ENCODE results near the gene EPM2A. TPM values are rescaled to one million over a fixed set of nuclear protein-coding genes. Genes with fewer than 3 reads are reported as not detected.

EPM2A gene
- total RNA-seq, 1 experiment from 2014 or later, result 2.5 TPM

DNA sequence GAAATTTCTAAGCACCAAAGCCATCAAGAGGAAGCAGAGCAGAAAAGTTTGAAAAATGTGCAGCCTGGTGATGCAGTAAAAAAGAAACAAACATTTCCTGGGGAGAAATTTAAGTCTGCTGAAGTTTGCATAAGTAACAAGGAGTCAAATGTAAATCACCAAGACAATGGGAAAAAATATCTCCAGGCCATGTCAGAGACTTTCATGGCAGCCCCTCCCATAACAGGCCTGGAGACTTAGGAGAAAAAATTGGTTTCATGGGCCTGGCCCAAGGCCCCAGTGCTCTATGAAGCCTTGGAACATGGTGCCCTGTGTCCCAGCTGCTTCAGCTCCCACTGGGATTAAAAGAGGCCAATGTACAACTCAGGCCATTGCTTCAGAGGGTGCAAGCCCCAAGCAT is 30.1 kb upstream of the EPM2A start:
- no peak for DNase-seq
- no peaks in the 10 kb centered on the region for H3K27me3 Mint-ChIP-seq (ENCODE audit: unreplicated experiment)
- TF ChIP-seq, protein P1, sequence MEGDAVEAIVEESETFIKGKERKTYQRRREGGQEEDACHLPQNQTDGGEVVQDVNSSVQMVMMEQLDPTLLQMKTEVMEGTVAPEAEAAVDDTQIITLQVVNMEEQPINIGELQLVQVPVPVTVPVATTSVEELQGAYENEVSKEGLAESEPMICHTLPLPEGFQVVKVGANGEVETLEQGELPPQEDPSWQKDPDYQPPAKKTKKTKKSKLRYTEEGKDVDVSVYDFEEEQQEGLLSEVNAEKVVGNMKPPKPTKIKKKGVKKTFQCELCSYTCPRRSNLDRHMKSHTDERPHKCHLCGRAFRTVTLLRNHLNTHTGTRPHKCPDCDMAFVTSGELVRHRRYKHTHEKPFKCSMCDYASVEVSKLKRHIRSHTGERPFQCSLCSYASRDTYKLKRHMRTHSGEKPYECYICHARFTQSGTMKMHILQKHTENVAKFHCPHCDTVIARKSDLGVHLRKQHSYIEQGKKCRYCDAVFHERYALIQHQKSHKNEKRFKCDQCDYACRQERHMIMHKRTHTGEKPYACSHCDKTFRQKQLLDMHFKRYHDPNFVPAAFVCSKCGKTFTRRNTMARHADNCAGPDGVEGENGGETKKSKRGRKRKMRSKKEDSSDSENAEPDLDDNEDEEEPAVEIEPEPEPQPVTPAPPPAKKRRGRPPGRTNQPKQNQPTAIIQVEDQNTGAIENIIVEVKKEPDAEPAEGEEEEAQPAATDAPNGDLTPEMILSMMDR (IDR thresholded peaks at IDR 0.05; ENCODE audit: unreplicated experiment), result no peak
- no TSS peak for BruUV-seq (replicated peaks)
- peaks cover 3% of the 10 kb centered on the region for H3K9me3 Mint-ChIP-seq (ENCODE audit: low read depth, unreplicated experiment)
- CTCF ChIA-PET, result no interaction called here
- no peaks in the 10 kb centered on the region for H3K36me3 Mint-ChIP-seq (ENCODE audit: insufficient read depth, unreplicated experiment)
- H3K4me3 Mint-ChIP-seq (ENCODE audit: low read depth, unreplicated experiment), result no peak overlapping the region
- H3K27ac Mint-ChIP-seq (ENCODE audit: unreplicated experiment), result no peak overlapping the region
- no peaks in the 10 kb centered on the region for H3K4me1 Mint-ChIP-seq (ENCODE audit: low read depth, unreplicated experiment)
- intact Hi-C loops (cut with micrococcal nuclease; ENCODE audit: unreplicated experiment), result no loop called here

DNA sequence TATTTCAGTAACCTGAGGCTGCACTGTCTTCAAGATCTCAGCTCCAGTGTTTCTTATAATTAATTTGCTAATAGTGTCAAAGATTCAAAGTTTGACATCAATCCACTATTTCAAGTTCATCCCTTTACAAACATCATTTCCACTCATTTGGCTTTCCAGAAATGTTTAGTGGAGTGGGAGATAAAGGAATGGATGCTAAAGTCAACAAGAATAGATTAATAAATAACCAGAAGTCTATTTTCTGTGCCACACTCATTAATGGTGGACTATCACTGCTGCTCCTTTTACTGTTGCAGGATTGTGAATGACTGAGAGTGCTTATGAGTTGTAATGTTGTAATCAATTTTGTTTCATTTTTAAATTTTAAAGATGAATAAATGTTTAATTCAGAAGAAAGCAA is 28.4 kb upstream of the EPM2A start:
- no peak overlapping the region for H3K4me3 Mint-ChIP-seq (ENCODE audit: low read depth, unreplicated experiment)
- CTCF ChIA-PET, result no interaction called here
- peaks cover 3% of the 10 kb centered on the region for H3K9me3 Mint-ChIP-seq (ENCODE audit: low read depth, unreplicated experiment)
- TF ChIP-seq, protein P1 (IDR thresholded peaks at IDR 0.05; ENCODE audit: unreplicated experiment), result no peak
- intact Hi-C loops (cut with micrococcal nuclease; ENCODE audit: unreplicated experiment), result no loop called here
- no peak for DNase-seq
- H3K27me3 Mint-ChIP-seq (ENCODE audit: unreplicated experiment), result no peaks in the 10 kb centered on the region
- no peaks in the 10 kb centered on the region for H3K4me1 Mint-ChIP-seq (ENCODE audit: low read depth, unreplicated experiment)
- no peaks in the 10 kb centered on the region for H3K36me3 Mint-ChIP-seq (ENCODE audit: insufficient read depth, unreplicated experiment)
- no TSS peak for BruUV-seq (replicated peaks)
- no peak overlapping the region for H3K27ac Mint-ChIP-seq (ENCODE audit: unreplicated experiment)

DNA sequence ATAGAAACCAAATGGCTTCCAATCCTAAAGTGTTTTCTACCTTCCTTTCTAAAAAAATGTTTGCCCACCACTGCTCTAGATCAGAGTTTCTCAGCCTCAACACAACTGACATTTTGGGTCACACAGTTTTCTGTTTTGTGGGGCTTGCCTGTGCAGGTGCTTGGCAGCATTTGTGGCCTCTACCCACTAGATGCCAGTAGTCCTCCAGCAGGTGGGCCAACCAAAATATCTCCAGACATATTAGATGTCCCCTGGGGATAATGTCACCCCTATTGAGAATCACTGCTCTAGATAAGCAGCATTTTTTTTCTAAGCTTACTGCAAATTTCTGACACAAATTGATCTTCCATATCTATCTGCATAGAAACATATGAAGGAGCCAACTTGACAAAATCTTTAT is 26.3 kb upstream of the EPM2A start:
- H3K36me3 Mint-ChIP-seq (ENCODE audit: insufficient read depth, unreplicated experiment), result no peaks in the 10 kb centered on the region
- TF ChIP-seq, protein P1 (IDR thresholded peaks at IDR 0.05; ENCODE audit: unreplicated experiment), result no peak
- CTCF ChIA-PET, result interaction anchor here (0.5 kb wide), 1 partner anchor 22 kb away, joined by 3 read pairs; no protein-coding TSS in a partner anchor
- intact Hi-C loops (cut with micrococcal nuclease; ENCODE audit: unreplicated experiment), result no loop called here
- no peak overlapping the region for H3K27ac Mint-ChIP-seq (ENCODE audit: unreplicated experiment)
- no TSS peak for BruUV-seq (replicated peaks)
- peaks cover 3% of the 10 kb centered on the region for H3K9me3 Mint-ChIP-seq (ENCODE audit: low read depth, unreplicated experiment)
- no peaks in the 10 kb centered on the region for H3K27me3 Mint-ChIP-seq (ENCODE audit: unreplicated experiment)
- no peak overlapping the region for H3K4me3 Mint-ChIP-seq (ENCODE audit: low read depth, unreplicated experiment)
- DNase-seq, result no peak
- no peaks in the 10 kb centered on the region for H3K4me1 Mint-ChIP-seq (ENCODE audit: low read depth, unreplicated experiment)

DNA sequence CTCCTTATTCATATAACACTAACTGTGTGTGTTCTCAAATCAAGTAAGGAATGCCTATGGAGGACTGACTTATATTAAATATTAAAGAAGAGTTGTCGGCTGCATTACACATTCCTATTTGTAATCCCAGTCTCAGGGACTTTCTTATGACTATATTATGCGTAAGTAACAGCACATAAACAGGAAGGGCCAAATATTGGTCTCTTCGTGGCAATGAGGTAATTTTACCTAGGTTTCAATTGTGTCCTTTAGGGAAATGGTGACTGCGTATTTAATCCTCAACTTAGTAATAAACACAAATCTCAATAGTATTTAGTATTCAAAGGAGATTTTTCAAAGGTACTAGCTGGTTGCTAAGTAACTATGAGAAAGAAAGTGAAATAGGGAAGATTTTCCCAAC is 22.8 kb upstream of the EPM2A start:
- no TSS peak for BruUV-seq (replicated peaks)
- TF ChIP-seq, protein P1 (IDR thresholded peaks at IDR 0.05; ENCODE audit: unreplicated experiment), result no peak
- no peak for DNase-seq
- no peaks in the 10 kb centered on the region for H3K27me3 Mint-ChIP-seq (ENCODE audit: unreplicated experiment)
- no peaks in the 10 kb centered on the region for H3K4me1 Mint-ChIP-seq (ENCODE audit: low read depth, unreplicated experiment)
- no peak overlapping the region for H3K4me3 Mint-ChIP-seq (ENCODE audit: low read depth, unreplicated experiment)
- intact Hi-C loops (cut with micrococcal nuclease; ENCODE audit: unreplicated experiment), result no loop called here
- H3K36me3 Mint-ChIP-seq (ENCODE audit: insufficient read depth, unreplicated experiment), result no peaks in the 10 kb centered on the region
- CTCF ChIA-PET, result no interaction called here
- no peak overlapping the region for H3K27ac Mint-ChIP-seq (ENCODE audit: unreplicated experiment)
- no peaks in the 10 kb centered on the region for H3K9me3 Mint-ChIP-seq (ENCODE audit: low read depth, unreplicated experiment)
